Erythroblast (primary cell): Measurements from ENCODE around the gene ANAPC5.

ENCODE experiments used
- GATA1 ChIP-seq: IDR thresholded peaks from 2 replicates; pipeline ENCODE4 v1.6.1; 2011; ENCODE audit warnings: low read depth, mild to moderate bottlenecking, control low read depth, low read length, moderate library complexity
- POLR2A ChIP-seq: IDR thresholded peaks from 2 replicates; pipeline ENCODE4 v1.6.1; 2011; ENCODE audit warnings: mild to moderate bottlenecking, low read length

- TF ChIP-seq POLR2A = no peak
- no peak for TF ChIP-seq GATA1
These were observed 28.3 kb downstream of the ANAPC5 start for GRCh38 chr12:121323908-121324307.
